NCI-H146 treated with DMSO at 0.1 percent for 48 hours (cell line): ENCODE results near the gene MUC22.
"Not testable (repeated sequence)": the region's sequence is repeated elsewhere in the genome, so short reads cannot be mapped to it uniquely, and the experiment has no call there.

ENCODE experiments used
- DNase-seq: peaks from one replicate; lab custom pipeline; 2025; ENCODE audit not compliant: unreplicated experiment; lab: John Stamatoyannopoulos, UW

The MUC22 gene

DNA sequence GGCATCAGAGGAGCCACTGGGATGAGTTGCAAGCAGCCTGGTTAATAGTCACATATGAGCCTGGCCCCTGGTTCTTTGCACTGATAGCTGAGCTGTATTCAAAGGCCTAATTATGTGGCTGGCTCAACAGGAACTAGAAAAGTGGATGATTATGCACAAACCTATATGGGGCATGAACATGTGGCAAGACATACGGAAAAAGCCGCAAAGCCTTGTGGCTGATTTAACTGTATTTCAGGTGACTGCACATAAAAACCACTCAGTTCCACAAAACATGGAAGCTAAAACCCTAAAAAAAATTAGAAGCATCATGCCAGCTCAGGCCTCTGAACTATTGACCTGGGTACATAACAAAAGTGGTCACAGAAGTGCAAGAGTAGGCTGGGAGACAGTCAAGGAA, 13.0 kb upstream of the MUC22 start:
- no peak for DNase-seq

DNA sequence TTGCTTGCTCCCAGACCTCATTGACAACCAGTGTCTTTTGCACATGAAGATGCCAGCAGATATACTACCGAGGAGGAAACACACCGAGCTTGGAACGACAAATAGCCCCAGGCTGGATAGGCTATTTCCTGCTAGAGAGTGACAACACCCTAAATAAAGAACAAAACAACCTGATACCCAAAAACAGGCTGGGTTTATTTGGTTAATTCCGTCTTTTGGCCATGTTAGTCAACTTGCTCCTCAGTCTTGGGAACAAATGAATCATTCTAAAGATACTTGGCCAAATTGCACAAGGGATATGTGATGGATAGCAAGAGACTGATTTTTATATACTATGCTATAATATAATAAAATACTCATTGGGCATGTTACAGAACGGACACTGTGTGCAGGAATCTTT, 11.5 kb upstream of the MUC22 start:
- DNase-seq = no peak

GRCh38 chr6:31000067-31000860, 10.0 kb upstream of the MUC22 start:
- DNase-seq = not testable (repeated sequence)

DNA sequence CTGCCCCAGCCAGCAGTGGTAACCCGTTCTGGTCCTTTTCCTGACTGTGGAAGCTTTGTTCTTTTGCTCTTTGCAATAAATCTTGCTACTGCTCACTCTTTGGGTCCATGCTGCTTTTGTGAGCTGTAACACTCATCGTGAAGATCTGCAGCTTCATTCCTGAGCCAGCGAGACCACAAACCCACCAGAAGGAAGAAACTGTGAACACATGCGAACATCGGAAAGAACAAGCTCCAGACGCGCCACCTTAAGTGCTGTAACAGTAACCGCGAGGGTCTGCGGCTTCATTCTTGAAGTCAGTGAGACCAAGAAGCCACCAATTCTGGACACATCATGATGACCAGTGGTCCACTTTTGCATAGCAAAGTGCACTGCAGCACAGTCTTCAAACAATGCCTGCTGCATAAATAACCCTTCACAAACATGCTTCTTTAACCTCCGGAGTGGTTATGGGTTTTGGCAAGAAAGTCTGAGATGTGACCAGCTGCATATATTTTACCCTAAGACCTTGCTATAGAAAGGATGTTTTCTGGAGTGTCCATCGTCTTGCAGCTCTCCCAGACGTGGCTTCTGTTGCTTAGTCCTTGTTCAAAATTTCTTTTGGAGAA, 8.9 kb upstream of the MUC22 start:
- no peak for DNase-seq

GRCh38 chr6:31002471-31002870, 7.8 kb upstream of the MUC22 start:
- no peak for DNase-seq

DNA sequence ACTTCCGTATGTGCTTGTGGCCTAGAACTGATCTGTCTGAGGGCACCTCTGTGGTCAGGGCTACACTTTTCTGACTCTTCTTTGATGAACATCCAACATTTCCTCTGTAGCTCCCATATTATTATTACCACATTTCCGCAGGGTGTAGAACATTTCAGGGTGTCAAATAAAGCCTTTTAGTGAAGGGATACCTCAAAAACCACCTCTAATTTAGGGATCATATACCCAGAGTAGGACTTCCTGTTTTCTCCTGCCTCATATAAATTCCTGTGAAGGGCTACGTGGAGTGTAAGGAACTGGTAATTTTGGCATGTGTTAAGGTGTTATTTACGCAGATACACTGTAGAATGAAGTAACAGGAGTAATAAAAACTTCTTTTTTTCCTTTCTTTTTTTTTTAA, 5.5 kb upstream of the MUC22 start:
- no peak for DNase-seq

- DNase-seq = no peak
Observed at GRCh38 chr6:31005249-31006020, 4.8 kb upstream of the MUC22 start.

- no peak for DNase-seq
Observed at GRCh38 chr6:31007694-31008093, 2.6 kb upstream of the MUC22 start.

GRCh38 chr6:31008165-31008564, 2.1 kb upstream of the MUC22 start:
- no peak for DNase-seq

GRCh38 chr6:31009731-31010130, 543 bp upstream of the MUC22 start:
- DNase-seq = no peak

- DNase-seq = no peak
Observed at GRCh38 chr6:31011153-31011552, 879 bp downstream of the MUC22 start.

GRCh38 chr6:31016659-31017299, 6.5 kb downstream of the MUC22 start:
- DNase-seq = no peak

DNA sequence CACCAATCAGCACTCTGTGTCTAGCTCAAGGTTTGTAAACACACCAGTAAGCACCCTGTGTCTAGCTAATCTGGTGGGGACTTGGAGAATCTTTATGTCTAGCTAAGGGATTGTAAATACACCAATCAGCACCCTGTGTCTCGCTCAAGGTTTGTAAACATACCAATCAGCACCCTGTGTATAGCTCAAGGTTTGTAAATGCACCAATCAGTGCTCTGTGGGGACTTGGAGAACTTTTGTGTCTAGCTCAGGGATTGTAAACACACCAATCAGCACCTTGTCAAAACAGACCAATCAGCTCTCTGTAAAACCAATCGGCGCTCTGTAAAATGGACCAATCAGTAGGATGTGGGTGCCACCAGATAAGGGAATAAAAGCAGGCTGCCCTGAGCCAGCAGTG, 7.2 kb downstream of the MUC22 start:
- not testable (repeated sequence) for DNase-seq

DNA sequence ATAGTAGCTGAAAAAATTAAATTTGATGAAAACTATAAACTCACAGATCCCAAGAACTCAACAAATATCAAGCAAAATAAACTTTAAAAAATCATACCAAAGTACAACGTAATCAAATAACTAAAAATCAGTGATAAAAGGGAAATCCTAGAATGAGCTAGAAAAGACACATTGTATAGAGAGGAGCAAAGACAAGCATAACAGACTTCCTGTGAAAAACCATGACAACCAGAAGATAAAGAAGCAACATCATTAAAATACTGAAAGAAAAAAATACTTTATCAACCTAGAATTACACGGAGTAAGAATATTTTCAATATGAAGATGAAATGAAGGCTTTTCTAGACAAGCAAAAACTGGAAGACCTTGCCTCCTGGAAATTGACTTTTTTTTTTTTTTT, 9.8 kb downstream of the MUC22 start:
- no peak for DNase-seq

DNA sequence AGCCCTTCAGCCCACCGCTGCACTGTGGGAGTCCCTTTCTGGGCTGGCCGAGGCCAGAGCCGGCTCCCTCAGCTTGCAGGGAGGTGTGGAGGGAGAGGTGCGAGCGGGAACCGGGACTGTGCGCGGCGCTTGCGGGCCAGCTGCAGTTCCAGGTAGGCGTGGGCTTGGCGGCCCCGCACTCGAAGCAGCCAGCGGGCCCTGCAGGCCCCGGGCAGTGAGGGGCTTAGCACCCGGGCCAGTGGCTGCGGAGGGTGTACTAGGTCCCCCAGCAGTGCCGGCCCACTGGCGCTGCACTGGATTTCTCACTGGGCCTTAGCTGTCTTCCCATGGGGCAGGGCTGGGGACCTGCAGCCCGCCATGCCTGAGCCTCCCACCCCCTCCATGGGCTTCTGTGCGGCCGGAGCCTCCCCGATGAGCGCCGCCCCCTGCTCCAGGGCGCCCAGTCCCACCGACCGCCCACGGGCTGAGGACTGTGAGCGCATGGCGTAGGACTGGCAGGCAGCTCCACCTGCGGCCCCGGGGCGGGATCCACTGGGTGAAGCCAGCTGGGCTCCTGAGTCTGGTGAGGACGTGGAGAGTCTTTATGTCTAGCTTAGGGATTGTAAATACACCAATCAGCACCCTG, 10.5 kb downstream of the MUC22 start:
- not testable (repeated sequence) for DNase-seq

- DNase-seq = not testable (repeated sequence)
Observed at GRCh38 chr6:31021705-31022531, 11.6 kb downstream of the MUC22 start.

DNA sequence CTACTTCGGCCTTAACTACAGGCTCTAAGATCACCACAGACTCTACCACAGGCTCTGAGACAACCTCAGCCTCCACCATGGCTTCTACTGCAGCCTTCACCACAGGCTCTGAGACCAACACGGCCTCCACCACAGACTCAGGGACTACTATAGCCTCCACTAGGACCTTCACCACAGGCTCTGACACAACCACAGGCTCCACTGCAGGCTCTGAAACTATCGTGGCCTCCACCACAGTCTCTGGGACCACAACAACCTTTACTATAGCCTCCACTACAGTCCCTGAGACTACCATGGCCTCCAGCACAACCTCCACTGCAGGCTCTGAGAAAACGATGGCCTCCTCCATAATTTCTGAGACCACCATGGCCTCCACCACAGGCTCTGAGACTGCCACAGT, 15.3 kb downstream of the MUC22 start:
- DNase-seq = no peak

DNA sequence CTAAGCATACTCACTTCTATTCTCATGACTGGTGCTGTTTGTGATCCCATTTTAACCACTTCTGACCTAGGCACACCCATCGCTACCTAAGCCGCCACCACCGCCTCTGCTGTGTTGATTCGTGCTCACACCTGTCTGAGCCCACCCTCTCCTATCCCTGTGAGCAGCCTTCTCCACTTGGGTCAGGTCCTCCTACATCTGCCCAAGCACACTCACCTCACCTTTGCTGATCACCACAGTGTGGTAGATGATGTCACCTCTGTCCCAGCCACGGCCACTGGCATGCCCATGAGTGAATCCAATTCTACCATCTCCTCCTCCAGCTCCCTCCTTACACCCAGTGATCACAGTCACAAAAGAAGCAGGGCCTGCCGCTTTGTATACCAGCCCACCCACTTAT, 20.8 kb downstream of the MUC22 start:
- no peak for DNase-seq

DNA sequence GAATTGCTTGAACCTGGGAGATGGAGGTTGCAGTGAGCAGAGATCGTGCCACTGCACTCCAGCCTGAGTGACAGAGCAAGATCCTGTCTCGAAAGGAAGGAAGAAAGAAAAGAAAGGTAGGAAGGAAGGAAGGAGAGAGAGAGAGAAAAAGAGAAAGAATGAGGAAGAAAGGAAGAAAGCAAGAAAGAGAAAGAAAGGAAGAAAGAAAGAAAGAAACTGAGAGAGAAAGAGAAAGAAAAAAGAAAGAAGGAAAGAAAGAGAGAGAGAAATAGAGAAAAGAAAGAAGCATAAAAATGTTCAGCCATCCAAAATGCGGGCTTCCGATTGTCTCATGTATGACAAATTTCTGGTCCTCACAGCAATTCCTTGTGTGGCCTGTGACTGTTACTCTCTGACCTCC, 22.8 kb downstream of the MUC22 start:
- no peak for DNase-seq

- no peak for DNase-seq
Observed at GRCh38 chr6:31035862-31036497, 25.7 kb downstream of the MUC22 start.
